ENCODE results near the gene NTRK1.
A peak's percentile ranks its signal among the peaks of the same experiment; 100 is the strongest.

Gene NTRK1

GRCh38 chr1:156887734-156888133 lies 27.1 kb downstream of the NTRK1 start:
- Histone ChIP-seq H3K27me3 (ENCODE audit: insufficient read depth, low read length) (0 out of 2 replicates have a peak, but pooled peaks cover 3% of the 10 kb centered on the region), H3K4me2 (ENCODE audit: low read length) (no peak overlapping the region), H3K9me3 (ENCODE audit: low read length) (no peaks in the 10 kb centered on the region), H4K20me1 (ENCODE audit: insufficient read depth, low read length) (no peaks in the 10 kb centered on the region), H3K4me1 (ENCODE audit: insufficient read depth, low read length, severe bottlenecking) (no peaks in the 10 kb centered on the region), H3K27ac (ENCODE audit: low read depth, low read length, poor library complexity, severe bottlenecking) (no peak overlapping the region), H2AFZ (ENCODE audit: low read length) (no peak overlapping the region), H3K9me2 (ENCODE audit: low read depth, low read length) (no peaks in the 10 kb centered on the region), H3K79me2 (ENCODE audit: insufficient read depth, low read length) (no peaks in the 10 kb centered on the region), H3K4me3 (ENCODE audit: low read depth, low read length, poor library complexity, severe bottlenecking) (no peak overlapping the region), H3F3A (ENCODE audit: insufficient read depth, low read length) (no peaks in the 10 kb centered on the region), H3K9ac (ENCODE audit: low read length) (no peak overlapping the region), H3K36me3 (ENCODE audit: insufficient read depth, low read length) (no peaks in the 10 kb centered on the region)
- TF ChIP-seq CTCF (IDR thresholded peaks at IDR 0.05; ENCODE audit: low read length) (no peak), EZH2 (IDR thresholded peaks at IDR 0.05; ENCODE audit: borderline replicate concordance, low read length) (no peak)

- H3K9me2 ChIP-seq (ENCODE audit: low read depth, low read length), result no peaks in the 10 kb centered on the region
- H3K79me2 ChIP-seq (ENCODE audit: insufficient read depth, low read length), result no peaks in the 10 kb centered on the region
- H3K4me3 ChIP-seq (ENCODE audit: low read depth, low read length, poor library complexity, severe bottlenecking), result no peak overlapping the region
- no peak overlapping the region for H3K27ac ChIP-seq (ENCODE audit: low read depth, low read length, poor library complexity, severe bottlenecking)
- no peak overlapping the region for H3K9ac ChIP-seq (ENCODE audit: low read length)
- no peaks in the 10 kb centered on the region for H3K27me3 ChIP-seq (ENCODE audit: insufficient read depth, low read length)
- TF ChIP-seq CTCF (IDR thresholded peaks at IDR 0.05; ENCODE audit: low read length) (peak; percentile 73), EZH2 (IDR thresholded peaks at IDR 0.05; ENCODE audit: borderline replicate concordance, low read length) (no peak)
- H2AFZ ChIP-seq (ENCODE audit: low read length), result no peak overlapping the region
- H3K36me3 ChIP-seq (ENCODE audit: insufficient read depth, low read length), result no peaks in the 10 kb centered on the region
- H4K20me1 ChIP-seq (ENCODE audit: insufficient read depth, low read length), result no peaks in the 10 kb centered on the region
- H3K9me3 ChIP-seq (ENCODE audit: low read length), result no peaks in the 10 kb centered on the region
- H3K4me1 ChIP-seq (ENCODE audit: insufficient read depth, low read length, severe bottlenecking), result no peaks in the 10 kb centered on the region
- H3F3A ChIP-seq (ENCODE audit: insufficient read depth, low read length), result no peaks in the 10 kb centered on the region
- no peak overlapping the region for H3K4me2 ChIP-seq (ENCODE audit: low read length)
These were observed 29.3 kb downstream of the NTRK1 start for GRCh38 chr1:156889802-156890580.

GRCh38 chr1:156892190-156893047 lies 31.8 kb downstream of the NTRK1 start:
- Histone ChIP-seq H2AFZ (ENCODE audit: low read length) (no peak overlapping the region), H3K4me1 (ENCODE audit: insufficient read depth, low read length, severe bottlenecking) (no peaks in the 10 kb centered on the region)

More at GRCh38 chr1:156892190-156893047, 31.8 kb downstream of the NTRK1 start:
- Histone ChIP-seq H3K79me2 (ENCODE audit: insufficient read depth, low read length) (no peaks in the 10 kb centered on the region), H3K27ac (ENCODE audit: low read depth, low read length, poor library complexity, severe bottlenecking) (no peak overlapping the region), H3K4me3 (ENCODE audit: low read depth, low read length, poor library complexity, severe bottlenecking) (no peak overlapping the region), H4K20me1 (ENCODE audit: insufficient read depth, low read length) (no peaks in the 10 kb centered on the region), H3K9me2 (ENCODE audit: low read depth, low read length) (no peaks in the 10 kb centered on the region), H3K9me3 (ENCODE audit: low read length) (no peaks in the 10 kb centered on the region), H3K27me3 (ENCODE audit: insufficient read depth, low read length) (no peaks in the 10 kb centered on the region; the same call in 1 of the 2 replicates), H3K9ac (ENCODE audit: low read length) (no peak overlapping the region), H3K36me3 (ENCODE audit: insufficient read depth, low read length) (no peaks in the 10 kb centered on the region), H3F3A (ENCODE audit: insufficient read depth, low read length) (no peaks in the 10 kb centered on the region), H3K4me2 (ENCODE audit: low read length) (no peak overlapping the region)
- TF ChIP-seq CTCF (IDR thresholded peaks at IDR 0.05; ENCODE audit: low read length), result peak; percentile 77
- no peak for TF ChIP-seq EZH2 (IDR thresholded peaks at IDR 0.05; ENCODE audit: borderline replicate concordance, low read length)
